H9 (cell line): ENCODE results near the gene SPATA2L. TPM values are rescaled to one million over a fixed set of nuclear protein-coding genes. Genes with fewer than 3 reads are reported as not detected.

Experiments used
- DNase-seq: peaks from one replicate; pipeline ENCODE4 v3.0.0-alpha.2; 2017
- H2AFZ ChIP-seq: one replicate; pipeline ENCODE4 v1.6.1; 2013; ENCODE audit warnings: mild to moderate bottlenecking, low read length, control low read depth, moderate library complexity
- H2AK5ac ChIP-seq: 2 replicates; pipeline ENCODE4 v1.6.1; 2013; ENCODE audit warnings: low read length, control low read depth, mixed read lengths; ENCODE audit not compliant: insufficient read length
- H2BK120ac ChIP-seq: one replicate; pipeline ENCODE4 v1.6.1; 2013; ENCODE audit warnings: low read depth, mild to moderate bottlenecking, low read length, control low read depth, inconsistent platforms; ENCODE audit not compliant: poor library complexity, severe bottlenecking
- H2BK12ac ChIP-seq: 2 replicates; pipeline ENCODE4 v1.6.1; 2013; ENCODE audit warnings: low read length, control low read depth, mixed read lengths, low read depth; ENCODE audit not compliant: insufficient read length
- H2BK15ac ChIP-seq: 2 replicates; pipeline ENCODE4 v1.6.1; 2013; ENCODE audit warnings: low read depth, low read length, control low read depth
- H2BK20ac ChIP-seq: one replicate; pipeline ENCODE4 v1.6.1; 2013; ENCODE audit warnings: low read depth, mild to moderate bottlenecking, low read length, control low read depth, inconsistent platforms; ENCODE audit not compliant: poor library complexity, severe bottlenecking
- H2BK5ac ChIP-seq: 2 replicates; pipeline ENCODE4 v1.6.1; 2013; ENCODE audit warnings: low read length, control low read depth, mixed read lengths; ENCODE audit not compliant: insufficient read length
- H3K14ac ChIP-seq: 2 replicates; pipeline ENCODE4 v1.6.1; 2013; ENCODE audit warnings: low read length, control low read depth; ENCODE audit not compliant: insufficient read depth
- H3K18ac ChIP-seq: 2 replicates; pipeline ENCODE4 v1.6.1; 2013; ENCODE audit warnings: low read depth, mild to moderate bottlenecking, mixed read lengths, low read length, control low read depth; ENCODE audit not compliant: insufficient read length
- H3K23ac ChIP-seq: 2 replicates; pipeline ENCODE4 v1.6.1; 2013; ENCODE audit warnings: low read length, control low read depth, mixed read lengths, low read depth; ENCODE audit not compliant: insufficient read length
- H3K23me2 ChIP-seq: 2 replicates; pipeline ENCODE4 v1.6.1; 2013; ENCODE audit warnings: low read depth, mild to moderate bottlenecking, mixed read lengths, low read length, control low read depth; ENCODE audit not compliant: insufficient read length, poor library complexity, severe bottlenecking
- H3K27ac ChIP-seq: 2 replicates; pipeline ENCODE4 v1.5.1; 2013; ENCODE audit warnings: low read length, control low read depth, mixed read lengths, low read depth; ENCODE audit not compliant: insufficient read length
- H3K27me3 ChIP-seq: 2 replicates; pipeline ENCODE4 v1.6.1; 2013; ENCODE audit warnings: low read length, control low read depth, inconsistent platforms; ENCODE audit not compliant: insufficient read depth
- H3K4ac ChIP-seq: 2 replicates; pipeline ENCODE4 v1.6.1; 2013; ENCODE audit warnings: low read depth, mild to moderate bottlenecking, control low read depth, inconsistent platforms, low read length, moderate library complexity
- H3K4me1 ChIP-seq: 2 replicates; pipeline ENCODE4 v1.6.1; 2013; ENCODE audit warnings: low read length, control low read depth, inconsistent platforms; ENCODE audit not compliant: insufficient read depth
- H3K4me2 ChIP-seq: 2 replicates; pipeline ENCODE4 v1.6.1; 2013; ENCODE audit warnings: low read length, control low read depth, mixed read lengths; ENCODE audit not compliant: insufficient read length, insufficient read depth
- H3K56ac ChIP-seq: 2 replicates; pipeline ENCODE4 v1.6.1; 2013; ENCODE audit warnings: low read depth, mild to moderate bottlenecking, mixed read lengths, low read length, control low read depth; ENCODE audit not compliant: insufficient read length
- H3K79me1 ChIP-seq: 2 replicates; pipeline ENCODE4 v1.6.1; 2013; ENCODE audit warnings: low read depth, mild to moderate bottlenecking, moderate library complexity, low read length, control low read depth, inconsistent platforms; ENCODE audit not compliant: insufficient read depth, poor library complexity, severe bottlenecking
- H3K79me2 ChIP-seq: 2 replicates; pipeline ENCODE4 v1.6.1; 2013; ENCODE audit warnings: low read length, control low read depth, inconsistent platforms; ENCODE audit not compliant: insufficient read depth
- H3K9ac ChIP-seq: 2 replicates; pipeline ENCODE4 v1.6.1; 2013; ENCODE audit warnings: low read length, control low read depth, mixed read lengths; ENCODE audit not compliant: insufficient read length; ENCODE audit errors: extremely low read depth
- H3K9me3 ChIP-seq: one replicate; pipeline ENCODE4 v1.6.1; 2013; ENCODE audit warnings: low read depth, low read length, inconsistent platforms; ENCODE audit not compliant: control insufficient read depth
- H3T11ph ChIP-seq: one replicate; pipeline ENCODE4 v1.6.1; 2013; ENCODE audit warnings: mild to moderate bottlenecking, low read length, control low read depth, inconsistent platforms
- H4K20me1 ChIP-seq: one replicate; pipeline ENCODE4 v1.6.1; 2013; ENCODE audit not compliant: control insufficient read depth, insufficient read length, insufficient read depth
- H4K5ac ChIP-seq: 2 replicates; pipeline ENCODE4 v1.6.1; 2013; ENCODE audit warnings: low read depth, mild to moderate bottlenecking, mixed read lengths, low read length, control low read depth; ENCODE audit not compliant: insufficient read length
- H4K8ac ChIP-seq: replicated peaks from 2 replicates; pipeline ENCODE4 v1.6.1; 2013; ENCODE audit warnings: low read length, control low read depth, mixed read lengths, low read depth; ENCODE audit not compliant: insufficient read length
- H4K91ac ChIP-seq: 2 replicates; pipeline ENCODE4 v1.6.1; 2013; ENCODE audit warnings: low read depth, mild to moderate bottlenecking, moderate library complexity, mixed read lengths, low read length, control low read depth; ENCODE audit not compliant: insufficient read length
- H3K27ac Mint-ChIP-seq, 3 experiments: 2 replicates in 2 of 3; 3 replicates in 1 of 3; pipeline ENCODE4 v1.8.0; 2020 to 2021; ENCODE audit warnings: mixed read lengths in 3 of 3, mild to moderate bottlenecking in 1 of 3, moderate library complexity in 1 of 3
- H3K27me3 Mint-ChIP-seq: 2 replicates; pipeline ENCODE4 v1.8.0; 2021; ENCODE audit warnings: low read depth, mild to moderate bottlenecking, moderate library complexity, mixed read lengths
- H3K36me3 Mint-ChIP-seq, 3 experiments: 2 replicates in 2 of 3; 3 replicates in 1 of 3; pipeline ENCODE4 v1.8.0; 2020 to 2021; ENCODE audit warnings: low read depth in 3 of 3, mixed read lengths in 3 of 3; ENCODE audit not compliant: insufficient read depth in 1 of 3
- H3K4me1 Mint-ChIP-seq, 2 experiments: 2 replicates each; pipeline ENCODE4 v1.8.0; 2020; ENCODE audit warnings: mixed read lengths in 2 of 2
- H3K4me3 Mint-ChIP-seq, 2 experiments: 2 replicates in 1 of 2; 3 replicates in 1 of 2; pipeline ENCODE4 v1.8.0; 2020 to 2021; ENCODE audit warnings: mild to moderate bottlenecking in 2 of 2, mixed read lengths in 2 of 2, moderate library complexity in 1 of 2
- H3K9me3 Mint-ChIP-seq, 2 experiments: 2 replicates in 1 of 2; 3 replicates in 1 of 2; pipeline ENCODE4 v1.8.0; 2020; ENCODE audit warnings: mild to moderate bottlenecking in 2 of 2, mixed read lengths in 2 of 2, moderate library complexity in 1 of 2
- WGBS: extraction: QIAGEN DNeasy Blood & Tissue Kit; methylation state at CpG from one replicate; pipeline ENCODE4 v1.1.7; 2013; ENCODE audit warnings: missing lambda C conversion rate, low lambda C conversion rate, mixed read lengths; ENCODE audit not compliant: insufficient read length; ENCODE audit errors: extremely low coverage; 5-methylcytosine and 5-hydroxymethylcytosine counted together
- total RNA-seq: library from RNA; stranded (reverse); gene quantifications from 2 replicates; pipeline ENCODE4 v1.2.1, GENCODE V29; 2021
- TF ChIP-seq, protein P1 (sequence below): fragments of 200-600 bp; sonication (generic); conservative IDR thresholded peaks from 3 replicates; pipeline ENCODE4 v1.8.0; 2021; ENCODE audit warnings: antibody characterized with exemption, mild to moderate bottlenecking

Gene SPATA2L
- total RNA-seq, 1 experiment from 2014 or later = 27.1 TPM

DNA sequence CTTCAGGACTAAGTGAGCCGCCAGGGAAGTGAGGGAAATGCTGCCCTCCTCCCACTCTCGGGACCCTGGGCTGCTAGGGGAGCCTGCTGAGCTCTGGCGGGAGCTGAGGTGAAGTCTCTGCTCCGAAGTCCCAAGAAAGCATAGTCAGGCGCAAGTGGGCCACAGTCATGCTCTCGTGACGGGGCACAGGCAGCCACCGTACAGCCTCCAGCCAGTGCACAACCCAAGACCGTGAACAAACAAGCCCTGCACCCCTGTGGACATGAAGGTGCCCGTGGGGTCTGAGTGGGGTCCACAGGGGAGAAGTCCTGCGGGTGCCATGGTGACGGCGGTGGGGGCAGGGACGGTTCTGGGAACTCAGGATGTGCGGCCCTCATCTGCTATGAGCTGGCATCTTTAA lies 44.5 kb upstream of the SPATA2L start:
- H3K36me3 Mint-ChIP-seq = peaks cover 43 to 92% (median 82%) of the 10 kb centered on the region in 3 experiments; a peak in 6 of 7 replicates
- Histone ChIP-seq H2AFZ (no peak overlapping the region), H3K14ac (no peak overlapping the region), H3K79me2 (no peaks in the 10 kb centered on the region), H3K27me3 (no peaks in the 10 kb centered on the region), H3K27ac (no peak overlapping the region), H2BK15ac (no peak overlapping the region), H4K5ac (no peak overlapping the region), H3K18ac (no peak overlapping the region), H2BK12ac (no peak overlapping the region), H3T11ph (no peak overlapping the region), H3K9ac (no peak overlapping the region), H2BK5ac (no peak overlapping the region), H4K20me1 (peaks cover 2% of the 10 kb centered on the region), H3K4me2 (no peak overlapping the region), H3K23me2 (no peaks in the 10 kb centered on the region), H3K79me1 (no peaks in the 10 kb centered on the region), H3K4ac (no peak overlapping the region), H3K9me3 (no peaks in the 10 kb centered on the region), H3K4me1 (no peaks in the 10 kb centered on the region), H3K23ac (no peak overlapping the region), H2AK5ac (no peak overlapping the region), H4K91ac (no peak overlapping the region), H4K8ac (no peak overlapping the region), H3K56ac (no peak overlapping the region), H2BK20ac (no peak overlapping the region), H2BK120ac (no peak overlapping the region)
- H3K9me3 Mint-ChIP-seq = no peaks in the 10 kb centered on the region
- H3K27me3 Mint-ChIP-seq = no peaks in the 10 kb centered on the region
- no peak overlapping the region for H3K4me3 Mint-ChIP-seq
- H3K4me1 Mint-ChIP-seq = no peaks in the 10 kb centered on the region
- H3K27ac Mint-ChIP-seq = no peak overlapping the region
- no CpG with 5 or more reads among the region's 15 CpGs for WGBS
- no peak for DNase-seq
- TF ChIP-seq, protein P1, sequence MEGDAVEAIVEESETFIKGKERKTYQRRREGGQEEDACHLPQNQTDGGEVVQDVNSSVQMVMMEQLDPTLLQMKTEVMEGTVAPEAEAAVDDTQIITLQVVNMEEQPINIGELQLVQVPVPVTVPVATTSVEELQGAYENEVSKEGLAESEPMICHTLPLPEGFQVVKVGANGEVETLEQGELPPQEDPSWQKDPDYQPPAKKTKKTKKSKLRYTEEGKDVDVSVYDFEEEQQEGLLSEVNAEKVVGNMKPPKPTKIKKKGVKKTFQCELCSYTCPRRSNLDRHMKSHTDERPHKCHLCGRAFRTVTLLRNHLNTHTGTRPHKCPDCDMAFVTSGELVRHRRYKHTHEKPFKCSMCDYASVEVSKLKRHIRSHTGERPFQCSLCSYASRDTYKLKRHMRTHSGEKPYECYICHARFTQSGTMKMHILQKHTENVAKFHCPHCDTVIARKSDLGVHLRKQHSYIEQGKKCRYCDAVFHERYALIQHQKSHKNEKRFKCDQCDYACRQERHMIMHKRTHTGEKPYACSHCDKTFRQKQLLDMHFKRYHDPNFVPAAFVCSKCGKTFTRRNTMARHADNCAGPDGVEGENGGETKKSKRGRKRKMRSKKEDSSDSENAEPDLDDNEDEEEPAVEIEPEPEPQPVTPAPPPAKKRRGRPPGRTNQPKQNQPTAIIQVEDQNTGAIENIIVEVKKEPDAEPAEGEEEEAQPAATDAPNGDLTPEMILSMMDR = no peak
